Central memory CD8-positive, alpha-beta T cell (primary cell): ENCODE data around the gene NR2E1.

Source experiments
- ATAC-seq: fragments of 150-1000 bp; cut with Tn5 transposase; replicated peaks from 2 replicates; pipeline ENCODE4 v1.10.0; 2022; ENCODE audit warnings: mild to moderate bottlenecking, moderate FRiP score, moderate number of reproducible peaks; ENCODE audit not compliant: poor library complexity, severe bottlenecking; ENCODE audit errors: extremely low read depth
- DNase-seq, 2 donors: peaks; one replicate each; pipeline ENCODE4 v3.0.0; 2021; ENCODE audit warnings: low spot score in 2 of 2
- H3K27ac Mint-ChIP-seq: one replicate; pipeline ENCODE4 v1.8.0; 2022; ENCODE audit warnings: low read depth, mild to moderate bottlenecking, moderate library complexity, mixed read lengths
- H3K27me3 Mint-ChIP-seq: one replicate; pipeline ENCODE4 v1.8.0; 2022; ENCODE audit warnings: mixed read lengths
- H3K36me3 Mint-ChIP-seq: one replicate; pipeline ENCODE4 v1.8.0; 2022; ENCODE audit warnings: mild to moderate bottlenecking, moderate library complexity, mixed read lengths; ENCODE audit not compliant: insufficient read depth
- H3K4me1 Mint-ChIP-seq: one replicate; pipeline ENCODE4 v1.8.0; 2022; ENCODE audit warnings: mixed read lengths
- H3K4me3 Mint-ChIP-seq: one replicate; pipeline ENCODE4 v1.8.0; 2022; ENCODE audit warnings: mild to moderate bottlenecking, moderate library complexity, mixed read lengths
- H3K9me3 Mint-ChIP-seq: one replicate; pipeline ENCODE4 v1.8.0; 2022; ENCODE audit warnings: mixed read lengths

NR2E1 gene

GRCh38 chr6:108180776-108181175 lies 15.0 kb downstream of the NR2E1 start:
- H3K27me3 Mint-ChIP-seq = peaks cover 65% of the 10 kb centered on the region
- H3K4me3 Mint-ChIP-seq = no peak overlapping the region
- peaks cover 3% of the 10 kb centered on the region for H3K36me3 Mint-ChIP-seq
- DNase-seq = no peak
- ATAC-seq = no peak
- H3K27ac Mint-ChIP-seq = no peak overlapping the region
- peaks cover 7% of the 10 kb centered on the region for H3K4me1 Mint-ChIP-seq
- H3K9me3 Mint-ChIP-seq = no peaks in the 10 kb centered on the region

GRCh38 chr6:108186226-108186625 lies 20.4 kb downstream of the NR2E1 start:
- no peaks in the 10 kb centered on the region for H3K4me1 Mint-ChIP-seq
- H3K27me3 Mint-ChIP-seq = peaks cover 52% of the 10 kb centered on the region

GRCh38 chr6:108187519-108187918 lies 21.7 kb downstream of the NR2E1 start:
- Mint-ChIP-seq H3K4me3 (no peak overlapping the region), H3K36me3 (no peaks in the 10 kb centered on the region), H3K4me1 (no peaks in the 10 kb centered on the region), H3K27me3 (peaks cover 52% of the 10 kb centered on the region), H3K27ac (no peak overlapping the region), H3K9me3 (no peaks in the 10 kb centered on the region)
- DNase-seq (no peak), ATAC-seq (no peak)

More at GRCh38 chr6:108186226-108186625, 20.4 kb downstream of the NR2E1 start:
- DNase-seq (no peak), ATAC-seq (no peak)
- no peaks in the 10 kb centered on the region for H3K36me3 Mint-ChIP-seq
- no peaks in the 10 kb centered on the region for H3K9me3 Mint-ChIP-seq
- H3K4me3 Mint-ChIP-seq = no peak overlapping the region
- no peak overlapping the region for H3K27ac Mint-ChIP-seq

- no peak for DNase-seq
Measured at GRCh38 chr6:108193131-108193530, 27.3 kb downstream of the NR2E1 start.

GRCh38 chr6:108193835-108194234 lies 28.0 kb downstream of the NR2E1 start:
- H3K9me3 Mint-ChIP-seq = no peaks in the 10 kb centered on the region
- H3K27ac Mint-ChIP-seq = no peak overlapping the region

More at GRCh38 chr6:108193131-108193530, 27.3 kb downstream of the NR2E1 start:
- Mint-ChIP-seq H3K27ac (no peak overlapping the region), H3K27me3 (peaks cover 23% of the 10 kb centered on the region), H3K4me3 (no peak overlapping the region), H3K9me3 (no peaks in the 10 kb centered on the region), H3K36me3 (no peaks in the 10 kb centered on the region), H3K4me1 (no peaks in the 10 kb centered on the region)
- no peak for ATAC-seq

GRCh38 chr6:108194503-108194902 lies 28.7 kb downstream of the NR2E1 start:
- H3K36me3 Mint-ChIP-seq = no peaks in the 10 kb centered on the region
- no peaks in the 10 kb centered on the region for H3K9me3 Mint-ChIP-seq
- H3K4me3 Mint-ChIP-seq = no peak overlapping the region
- no peaks in the 10 kb centered on the region for H3K4me1 Mint-ChIP-seq
- DNase-seq (no peak), ATAC-seq (no peak)
- no peak overlapping the region for H3K27ac Mint-ChIP-seq
- peaks cover 18% of the 10 kb centered on the region for H3K27me3 Mint-ChIP-seq

More at GRCh38 chr6:108193835-108194234, 28.0 kb downstream of the NR2E1 start:
- peaks cover 23% of the 10 kb centered on the region for H3K27me3 Mint-ChIP-seq
- H3K4me3 Mint-ChIP-seq = no peak overlapping the region
- no peaks in the 10 kb centered on the region for H3K36me3 Mint-ChIP-seq
- no peaks in the 10 kb centered on the region for H3K4me1 Mint-ChIP-seq
- ATAC-seq = no peak
- no peak for DNase-seq

GRCh38 chr6:108195209-108195608 lies 29.4 kb downstream of the NR2E1 start:
- no peaks in the 10 kb centered on the region for H3K36me3 Mint-ChIP-seq
- H3K4me3 Mint-ChIP-seq = no peak overlapping the region
- no peaks in the 10 kb centered on the region for H3K9me3 Mint-ChIP-seq

GRCh38 chr6:108198761-108199498 lies 33.1 kb downstream of the NR2E1 start:
- ATAC-seq (no peak), DNase-seq (no peak)
- Mint-ChIP-seq H3K27me3 (peaks cover 12% of the 10 kb centered on the region), H3K36me3 (no peaks in the 10 kb centered on the region), H3K4me1 (no peaks in the 10 kb centered on the region), H3K4me3 (no peak overlapping the region), H3K9me3 (no peaks in the 10 kb centered on the region), H3K27ac (no peak overlapping the region)

More at GRCh38 chr6:108195209-108195608, 29.4 kb downstream of the NR2E1 start:
- Mint-ChIP-seq H3K4me1 (no peaks in the 10 kb centered on the region), H3K27ac (no peak overlapping the region), H3K27me3 (peaks cover 12% of the 10 kb centered on the region)
- DNase-seq (no peak), ATAC-seq (no peak)

- H3K4me1 Mint-ChIP-seq = no peaks in the 10 kb centered on the region
- H3K4me3 Mint-ChIP-seq = no peak overlapping the region
- no peak for DNase-seq
- no peaks in the 10 kb centered on the region for H3K36me3 Mint-ChIP-seq
- H3K27ac Mint-ChIP-seq = no peak overlapping the region
- ATAC-seq = no peak
- no peaks in the 10 kb centered on the region for H3K9me3 Mint-ChIP-seq
- H3K27me3 Mint-ChIP-seq = peaks cover under 1% of the 10 kb centered on the region
Measured at GRCh38 chr6:108200186-108200585, 34.4 kb downstream of the NR2E1 start.

GRCh38 chr6:108200631-108201030 lies 34.8 kb downstream of the NR2E1 start:
- Mint-ChIP-seq H3K27me3 (no peaks in the 10 kb centered on the region), H3K9me3 (no peaks in the 10 kb centered on the region), H3K27ac (no peak overlapping the region), H3K4me3 (no peak overlapping the region), H3K4me1 (no peaks in the 10 kb centered on the region), H3K36me3 (peaks cover 2% of the 10 kb centered on the region)
- no peak for DNase-seq
- ATAC-seq = no peak

- H3K4me1 Mint-ChIP-seq = no peaks in the 10 kb centered on the region
- no peaks in the 10 kb centered on the region for H3K27me3 Mint-ChIP-seq
- H3K4me3 Mint-ChIP-seq = no peak overlapping the region
- peaks cover 3% of the 10 kb centered on the region for H3K36me3 Mint-ChIP-seq
- no peak overlapping the region for H3K27ac Mint-ChIP-seq
- H3K9me3 Mint-ChIP-seq = no peaks in the 10 kb centered on the region
- ATAC-seq = no peak
- no peak for DNase-seq
Measured at GRCh38 chr6:108203189-108204112, 37.6 kb downstream of the NR2E1 start.

GRCh38 chr6:108207013-108207412 lies 41.2 kb downstream of the NR2E1 start:
- H3K36me3 Mint-ChIP-seq = peaks cover 9% of the 10 kb centered on the region
- H3K9me3 Mint-ChIP-seq = no peaks in the 10 kb centered on the region
- H3K27me3 Mint-ChIP-seq = no peaks in the 10 kb centered on the region
- no peak overlapping the region for H3K27ac Mint-ChIP-seq
- no peak for ATAC-seq
- no peaks in the 10 kb centered on the region for H3K4me1 Mint-ChIP-seq
- H3K4me3 Mint-ChIP-seq = no peak overlapping the region
- DNase-seq = no peak

GRCh38 chr6:108209738-108210137 lies 43.9 kb downstream of the NR2E1 start:
- no peaks in the 10 kb centered on the region for H3K9me3 Mint-ChIP-seq
- DNase-seq (no peak), ATAC-seq (no peak)
- peaks cover 17% of the 10 kb centered on the region for H3K36me3 Mint-ChIP-seq
- H3K27me3 Mint-ChIP-seq = no peaks in the 10 kb centered on the region
- no peak overlapping the region for H3K27ac Mint-ChIP-seq
- no peaks in the 10 kb centered on the region for H3K4me1 Mint-ChIP-seq
- H3K4me3 Mint-ChIP-seq = no peak overlapping the region
